Measurements from ENCODE around the gene PCBP3.

Gene PCBP3

GRCh38 chr21:45898781-45899180, 255.3 kb downstream of the PCBP3 start:
- no peak for DNase-seq

GRCh38 chr21:45899317-45900033, 255.9 kb downstream of the PCBP3 start:
- DNase-seq, result no peak

- DNase-seq, result no peak
Observed at GRCh38 chr21:45900034-45900868, 256.7 kb downstream of the PCBP3 start.

- no peak for DNase-seq
Observed at GRCh38 chr21:45901061-45901690, 257.7 kb downstream of the PCBP3 start.

GRCh38 chr21:45902292-45902995, 258.9 kb downstream of the PCBP3 start:
- no peak for DNase-seq

GRCh38 chr21:45905196-45905595, 261.7 kb downstream of the PCBP3 start:
- DNase-seq, result no peak

GRCh38 chr21:45906196-45906805, 262.8 kb downstream of the PCBP3 start:
- DNase-seq, result no peak

GRCh38 chr21:45906859-45907258, 263.3 kb downstream of the PCBP3 start:
- DNase-seq, result no peak

GRCh38 chr21:45908536-45909237, 265.2 kb downstream of the PCBP3 start:
- DNase-seq, result no peak

- DNase-seq, result no peak
Observed at GRCh38 chr21:45909238-45909988, 265.9 kb downstream of the PCBP3 start.

GRCh38 chr21:45910155-45910547, 266.6 kb downstream of the PCBP3 start:
- no peak for DNase-seq

GRCh38 chr21:45910548-45911221, 267.2 kb downstream of the PCBP3 start:
- no peak for DNase-seq

- DNase-seq, result no peak
Observed at GRCh38 chr21:45911806-45912325, 268.3 kb downstream of the PCBP3 start.

GRCh38 chr21:45912611-45913417, 269.3 kb downstream of the PCBP3 start:
- no peak for DNase-seq

GRCh38 chr21:45913418-45913765, 269.9 kb downstream of the PCBP3 start:
- DNase-seq, result no peak

GRCh38 chr21:45913886-45914285, 270.4 kb downstream of the PCBP3 start:
- no peak for DNase-seq

GRCh38 chr21:45914321-45914845, 270.9 kb downstream of the PCBP3 start:
- DNase-seq, result no peak

GRCh38 chr21:45916011-45916840, 272.7 kb downstream of the PCBP3 start:
- no peak for DNase-seq

All from T-helper 9 cell (primary cell).